GM12878 (cell line): ENCODE results near the gene CCDC170.
"Not testable (repeated sequence)": the region's sequence is repeated elsewhere in the genome, so short reads cannot be mapped to it uniquely, and the experiment has no call there.

Experiments
- BRCA1 ChIP-seq: IDR thresholded peaks from 2 replicates; pipeline ENCODE4 v1.6.1; 2011; ENCODE audit warnings: low read depth, low read length, improper control_type of control experiment
- CHD1 ChIP-seq: IDR thresholded peaks from 2 replicates; pipeline ENCODE4 v1.6.1; 2012; ENCODE audit warnings: low read depth, low read length, improper control_type of control experiment
- CTCF ChIP-seq, 3 experiments: IDR thresholded peaks in 2 of 3; conservative IDR thresholded peaks in 1 of 3; 2 replicates each; pipeline ENCODE4 v1.5.1; 2011; ENCODE audit warnings: low read depth in 3 of 3, low read length in 3 of 3, mild to moderate bottlenecking in 3 of 3, control low read depth in 2 of 3, moderate library complexity in 2 of 3, inconsistent platforms in 1 of 3, mixed read lengths in 1 of 3; ENCODE audit not compliant: control insufficient read depth in 2 of 3, insufficient read depth in 1 of 3; ENCODE audit errors: extremely low read depth in 1 of 3
- ESRRA ChIP-seq: IDR thresholded peaks from 2 replicates; pipeline ENCODE4 v1.6.1; 2012; ENCODE audit warnings: mild to moderate bottlenecking, low read length, improper control_type of control experiment
- EZH2 ChIP-seq: IDR thresholded peaks from 2 replicates; pipeline ENCODE4 v1.6.1; 2012; ENCODE audit warnings: low read depth, mild to moderate bottlenecking, control low read depth, inconsistent platforms, low read length, borderline replicate concordance; ENCODE audit not compliant: control insufficient read depth
- MXI1 ChIP-seq: fragments of 150-350 bp; IDR thresholded peaks from 2 replicates; pipeline ENCODE4 v1.6.1; 2011; ENCODE audit warnings: low read depth, mild to moderate bottlenecking, inconsistent platforms, low read length, improper control_type of control experiment
- POLR2A ChIP-seq: IDR thresholded peaks from 2 replicates; pipeline ENCODE4 v1.6.1; 2011; ENCODE audit warnings: low read depth, mild to moderate bottlenecking, low read length
- SIN3A ChIP-seq: IDR thresholded peaks from 2 replicates; pipeline ENCODE4 v1.6.1; 2012; ENCODE audit warnings: low read depth, low read length, improper control_type of control experiment
- USF2 ChIP-seq: IDR thresholded peaks from 2 replicates; pipeline ENCODE4 v1.6.1; 2011; ENCODE audit warnings: low read depth, low read length, improper control_type of control experiment, borderline replicate concordance
- ZBTB11 ChIP-seq: fragments of 450-650 bp; formaldehyde crosslinking; IDR thresholded peaks from 2 replicates; pipeline ENCODE4 v1.5.0; 2022; ENCODE audit warnings: mild to moderate bottlenecking, missing genetic modification characterization

GRCh38 chr6:151450928-151451327, 42.9 kb upstream of the CCDC170 start:
- not testable (repeated sequence) for TF ChIP-seq USF2; SIN3A; MXI1; BRCA1; EZH2; ZBTB11 (CRISPR knock-in tag); CHD1; POLR2A; CTCF (IDR thresholded peaks at IDR 0.05 in 2 of 3, conservative IDR thresholded peaks at IDR 0.05 in 1 of 3; ENCODE audit: control insufficient read depth in 2 of 3, extremely low read depth in 1 of 3, insufficient read depth in 1 of 3, low read depth in 3 of 3, low read length in 3 of 3); ESRRA
